K562 (cell line): ENCODE measurements around the gene S100A3. TPM values are rescaled to one million over a fixed set of nuclear protein-coding genes. Genes with fewer than 3 reads are reported as not detected.

Source experiments
- ATAC-seq: fragments of 200-7000 bp; cut with Tn5 transposase; 3 replicates; pipeline ENCODE4 v1.9.1; 2020; ENCODE audit warnings: moderate library complexity
- BruUV-seq: library from RNA; stranded (reverse); fragments of 400-500 nt; replicated peaks from 2 replicates; lab custom pipeline; 2021; lab: Mats Ljungman, UMichigan
- CTCF ChIA-PET: fragments of 300-600 bp; formaldehyde crosslinking; extraction: SDS; loops from one replicate; lab custom pipeline; 2021; ENCODE audit warnings: low intra/inter-chr PET ratio; lab: Yijun Ruan, JAX
- POLR2A ChIA-PET: fragments of 300-600, 350-650 bp; sonication (Branson Sonifier 250); formaldehyde crosslinking; extraction: SDS; loops from one replicate; lab custom pipeline; 2021; ENCODE audit warnings: antibody characterized with exemption, inconsistent platforms; lab: Yijun Ruan, JAX
- DNase-seq, 4 experiments: peaks; one replicate each; pipeline versions ENCODE4 v3.0.0 to v3.0.0-alpha.2; 2011 to 2018; ENCODE audit warnings: low spot score in 3 of 4, mixed read lengths in 3 of 4; ENCODE audit errors: extremely low read depth in 1 of 4
- FAIRE-seq: peaks from 2 replicates; lab custom pipeline; 2011; peaks lifted over from hg19 to GRCh38; lab: Jason Lieb, UNC
- H2AFZ ChIP-seq: 2 replicates; pipeline ENCODE4 v1.6.0; 2011; ENCODE audit warnings: low read depth, low read length, control low read depth, inconsistent platforms
- H3K27ac ChIP-seq: fragments of 200-600 bp; 3 replicates; pipeline ENCODE4 v1.8.0; 2011; ENCODE audit warnings: low read depth, mild to moderate bottlenecking, control low read depth, inconsistent platforms, low read length, moderate library complexity, mixed read lengths; ENCODE audit errors: extremely low read depth
- H3K27me3 ChIP-seq, 2 experiments: fragments of 300-600 bp in 1 of 2; 2 replicates in 1 of 2; 3 replicates in 1 of 2; pipeline versions ENCODE4 v1.6.0 to v1.8.0; 2011; ENCODE audit warnings: inconsistent platforms in 2 of 2, low read length in 2 of 2, mild to moderate bottlenecking in 1 of 2, mixed read lengths in 1 of 2, moderate library complexity in 1 of 2; ENCODE audit not compliant: control insufficient read depth in 2 of 2, insufficient read depth in 2 of 2
- H3K36me3 ChIP-seq: fragments of 300-600 bp; 3 replicates; pipeline ENCODE4 v1.8.0; 2011; ENCODE audit warnings: mild to moderate bottlenecking, low read length, inconsistent platforms; ENCODE audit not compliant: control insufficient read depth, insufficient read depth
- H3K4me1 ChIP-seq, 2 experiments: fragments of 200-600 bp in 1 of 2; replicated peaks in 1 of 2; 2 replicates in 1 of 2; 3 replicates in 1 of 2; pipeline versions ENCODE4 v1.5.1 to v1.8.0; 2011; ENCODE audit warnings: inconsistent platforms in 2 of 2, low read length in 2 of 2, mild to moderate bottlenecking in 1 of 2, mixed read lengths in 1 of 2, moderate library complexity in 1 of 2; ENCODE audit not compliant: control insufficient read depth in 2 of 2, insufficient read depth in 2 of 2
- H3K4me2 ChIP-seq: 2 replicates; pipeline ENCODE4 v1.6.1; 2011; ENCODE audit warnings: low read length, control low read depth, inconsistent platforms, mixed read lengths; ENCODE audit not compliant: insufficient read depth
- H3K4me3 ChIP-seq: fragments of 200-600 bp; sonication (generic), shearing (Covaris generic); 2 replicates; pipeline ENCODE4 v1.5.1; 2016; ENCODE audit warnings: control low read depth, inconsistent platforms
- H3K79me2 ChIP-seq: fragments of 200-600 bp; 3 replicates; pipeline ENCODE4 v1.8.0; 2011; ENCODE audit warnings: low read length, inconsistent platforms; ENCODE audit not compliant: control insufficient read depth, insufficient read depth
- H3K9ac ChIP-seq, 2 experiments: 2 replicates each; pipeline versions ENCODE4 v1.6.0 to v1.6.1; 2011; ENCODE audit warnings: low read depth in 2 of 2, low read length in 2 of 2, control low read depth in 1 of 2, inconsistent platforms in 1 of 2, mild to moderate bottlenecking in 1 of 2, mixed read lengths in 1 of 2; ENCODE audit not compliant: insufficient read depth in 1 of 2
- H3K9me1 ChIP-seq: one replicate; pipeline ENCODE4 v1.6.0; 2011; ENCODE audit warnings: inconsistent platforms, mild to moderate bottlenecking, low read length, moderate library complexity; ENCODE audit not compliant: control insufficient read depth, insufficient read depth
- H3K9me3 ChIP-seq: replicated peaks from 2 replicates; pipeline ENCODE4 v1.5.1; 2011; ENCODE audit warnings: low read depth, low read length, inconsistent platforms; ENCODE audit not compliant: control insufficient read depth, insufficient read depth
- H4K20me1 ChIP-seq: replicated peaks from 2 replicates; pipeline ENCODE4 v1.6.1; 2011; ENCODE audit warnings: low read length, inconsistent platforms, mixed read lengths; ENCODE audit not compliant: control insufficient read depth, insufficient read depth
- BRCA1 ChIP-seq, 2 experiments: fragments of 450-650 bp in 1 of 2; sonication (generic) in 1 of 2; formaldehyde crosslinking in 1 of 2; IDR thresholded peaks; 2 replicates each; pipeline versions ENCODE4 v1.5.0 to v1.6.1; 2017 to 2020; ENCODE audit warnings: mild to moderate bottlenecking in 1 of 2, missing genetic modification reagents in 1 of 2
- GTF2A2 ChIP-seq: IDR thresholded peaks from 2 replicates; pipeline ENCODE4 v1.6.1; 2016; ENCODE audit warnings: mild to moderate bottlenecking, missing genetic modification characterization, missing compliant biosample characterization
- JUN ChIP-seq, 2 experiments: sonication (generic) in 1 of 2; formaldehyde crosslinking in 1 of 2; IDR thresholded peaks; 2 replicates each; pipeline versions ENCODE4 v1.6.1 to v1.8.0; 2012 to 2022; ENCODE audit warnings: borderline replicate concordance in 2 of 2, mild to moderate bottlenecking in 2 of 2, improper control_type of control experiment in 1 of 2, low read depth in 1 of 2, low read length in 1 of 2, missing genetic modification reagents in 1 of 2
- POLR2B ChIP-seq: fragments of 450-650 bp; IDR thresholded peaks from 2 replicates; pipeline ENCODE4 v1.6.1; 2018; ENCODE audit warnings: low read depth; ENCODE audit not compliant: partially characterized antibody
- SIN3B ChIP-seq: fragments of 450-650 bp; IDR thresholded peaks from 2 replicates; pipeline ENCODE4 v1.6.1; 2017; ENCODE audit warnings: low read depth, mild to moderate bottlenecking, moderate library complexity
- SMAD2 ChIP-seq: fragments of 150-350 bp; IDR thresholded peaks from 2 replicates; pipeline ENCODE4 v1.6.1; 2014; ENCODE audit warnings: low read depth, mild to moderate bottlenecking, low read length
- SRSF1 ChIP-seq: fragments of 200-400 bp; formaldehyde crosslinking; IDR thresholded peaks from 2 replicates; pipeline ENCODE4 v1.6.1; 2017; ENCODE audit warnings: mild to moderate bottlenecking, low read depth, low read length, moderate library complexity
- WGBS: fragments of 100-300 bp; shearing (Covaris generic); methylation state at CpG from one replicate; pipeline ENCODE4 v1.1.6; 2016; ENCODE audit warnings: low coverage, mixed read lengths; ENCODE audit not compliant: insufficient coverage; ENCODE audit errors: missing lambda C conversion rate; 5-methylcytosine and 5-hydroxymethylcytosine counted together
- in situ Hi-C: fragments of 300-500 bp; cut with MboI; formaldehyde crosslinking; loops from 4 replicates; pipeline ENCODE4 v1.15.0; 2018; ENCODE audit warnings: inconsistent platforms, mixed read lengths
- intact Hi-C: fragments of 100-400 bp; cut with micrococcal nuclease; formaldehyde crosslinking; loops from 2 replicates; pipeline ENCODE4 v1.14.2; 2022
- polyA plus RNA-seq, 8 experiments: library from polyadenylated mRNA; depleted of rRNA in 4 of 8; stranded (reverse) in 5 of 8; unstranded in 3 of 8; fragments of >200 nt; fragmentation: Nextera tagmentation in 2 of 8; fragmentation: Illumina TruSeq in 1 of 8; extraction: Ambion mirVana in 2 of 8; extraction: Trizol in 1 of 8; gene quantifications; 2 replicates each; pipeline versions ENCODE4 v1.2.1 to v1.2.3, GENCODE V29; 2011 to 2014; ENCODE audit warnings: inconsistent platforms in 1 of 8, missing spikeins in 1 of 8
- total RNA-seq, 7 experiments: library from RNA; depleted of rRNA in 6 of 7; stranded (reverse); fragments of >200 nt in 6 of 7; fragmentation: Illumina TruSeq in 2 of 7; extraction: Trizol in 2 of 7; gene quantifications; 2 replicates each; pipeline versions ENCODE4 v1.2.1 to v1.2.3, GENCODE V29; 2011 to 2021; ENCODE audit warnings: low replicate concordance in 1 of 7
- TF ChIP-seq, protein P1 (sequence below): fragments of 450-650 bp; IDR thresholded peaks from 2 replicates; pipeline ENCODE4 v1.6.1; 2016; ENCODE audit warnings: low read depth

S100A3 gene
- total and polyA plus RNA-seq, 9 of the 15 experiments (the other 6 are each of a cell fraction or from before 2014, with no cell fraction given): 0.08 to 1.7 (median 0.18) TPM; not detected in 4

DNA sequence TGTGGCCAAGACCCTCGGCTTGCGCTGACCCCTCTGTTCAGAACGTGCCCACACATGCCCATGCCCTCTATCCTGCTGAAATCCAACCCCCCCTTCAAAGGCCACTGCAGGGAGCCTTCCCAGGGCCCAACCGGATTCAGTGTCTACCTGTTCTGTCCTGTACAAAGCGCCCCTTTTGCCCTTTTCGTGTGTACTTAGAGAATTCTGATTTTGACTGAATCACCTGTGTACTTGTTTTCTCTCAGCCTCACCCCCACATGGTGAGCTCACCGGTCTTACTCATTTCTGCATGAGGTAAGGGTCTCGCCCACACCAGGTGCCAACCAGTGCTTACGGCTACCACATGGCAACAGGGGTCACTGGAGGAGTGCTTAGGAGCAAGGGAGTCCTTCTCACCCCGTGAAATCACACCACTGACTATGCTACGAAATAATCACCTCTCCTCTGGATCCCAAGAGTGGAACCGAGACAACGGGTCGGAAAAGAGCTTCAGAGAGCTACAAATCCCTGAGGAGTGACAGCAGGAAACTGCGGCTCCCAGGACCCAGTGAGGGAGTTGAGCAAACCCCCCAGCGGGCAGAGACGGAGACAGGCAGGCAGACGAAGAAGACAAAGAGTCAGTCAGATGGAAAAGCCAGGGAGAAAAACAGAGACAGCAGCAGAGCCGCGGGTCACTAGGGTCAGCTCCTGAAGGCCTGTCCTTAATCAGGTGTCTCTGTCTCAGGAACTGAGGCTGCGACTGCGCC is 18.7 kb upstream of the S100A3 start (continued):
- TF ChIP-seq JUN (IDR thresholded peaks at IDR 0.05; ENCODE audit: borderline replicate concordance, low read depth, low read length) (0 out of 2 replicates have a peak, but pooled peaks have one; percentile 23), JUN (CRISPR knock-in tag; IDR thresholded peaks at IDR 0.05; ENCODE audit: borderline replicate concordance) (no peak), BRCA1 (IDR thresholded peaks at IDR 0.05) (no peak), BRCA1 (CRISPR knock-in tag; IDR thresholded peaks at IDR 0.05) (no peak), SRSF1 (no peak), GTF2A2 (tag) (no peak), POLR2B (no peak), SIN3B (no peak)

DNA sequence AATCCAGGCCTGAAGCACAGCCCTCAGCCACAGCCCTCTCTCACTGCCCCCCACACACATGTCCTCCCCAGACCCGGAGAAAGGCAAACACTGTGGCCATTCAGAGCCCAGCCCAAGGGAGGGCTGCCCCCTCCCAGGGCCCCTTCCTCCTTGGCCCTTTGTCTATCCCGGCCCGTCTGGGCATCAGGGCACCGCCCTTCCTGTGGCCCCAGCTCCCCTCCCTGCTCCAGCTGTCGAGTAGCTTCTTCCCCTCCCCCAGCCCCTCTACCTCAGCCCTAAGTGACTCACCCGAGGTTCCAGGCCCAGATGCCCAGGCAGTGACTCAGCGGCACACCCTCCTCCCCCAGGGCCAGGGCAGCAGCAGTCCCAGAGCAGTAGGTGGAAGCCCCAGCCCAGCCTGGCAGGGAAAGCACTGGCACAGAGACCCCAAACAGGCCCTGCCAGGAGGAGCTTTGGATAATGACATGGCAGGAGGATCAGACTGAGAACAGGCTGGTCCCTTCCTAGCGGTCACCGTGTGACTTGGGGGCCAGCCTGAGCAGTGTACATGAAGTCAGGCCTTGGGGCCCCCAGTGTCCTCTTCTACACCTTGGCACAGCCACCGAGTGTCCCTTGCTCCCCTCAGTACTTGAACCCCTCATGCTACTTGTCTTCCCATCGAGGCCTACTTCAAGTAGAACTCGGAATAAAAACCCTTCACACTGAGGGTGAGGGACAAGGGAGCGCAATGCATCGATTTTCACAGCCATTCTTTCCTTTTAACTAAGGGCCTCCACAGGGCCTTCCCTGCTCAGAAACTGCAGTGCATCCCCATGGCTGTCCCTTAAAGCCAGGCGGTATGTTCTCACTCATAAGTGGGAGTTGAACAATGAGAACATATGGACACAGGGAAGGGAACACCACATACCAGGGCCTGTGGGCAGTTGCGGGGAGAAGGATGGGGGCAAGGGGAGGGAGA is 17.6 kb upstream of the S100A3 start:
- H3K4me1 ChIP-seq: peaks cover 37 to 38% of the 10 kb centered on the region in 2 experiments
- no peak for TF ChIP-seq SMAD2
- TF ChIP-seq, protein P1, sequence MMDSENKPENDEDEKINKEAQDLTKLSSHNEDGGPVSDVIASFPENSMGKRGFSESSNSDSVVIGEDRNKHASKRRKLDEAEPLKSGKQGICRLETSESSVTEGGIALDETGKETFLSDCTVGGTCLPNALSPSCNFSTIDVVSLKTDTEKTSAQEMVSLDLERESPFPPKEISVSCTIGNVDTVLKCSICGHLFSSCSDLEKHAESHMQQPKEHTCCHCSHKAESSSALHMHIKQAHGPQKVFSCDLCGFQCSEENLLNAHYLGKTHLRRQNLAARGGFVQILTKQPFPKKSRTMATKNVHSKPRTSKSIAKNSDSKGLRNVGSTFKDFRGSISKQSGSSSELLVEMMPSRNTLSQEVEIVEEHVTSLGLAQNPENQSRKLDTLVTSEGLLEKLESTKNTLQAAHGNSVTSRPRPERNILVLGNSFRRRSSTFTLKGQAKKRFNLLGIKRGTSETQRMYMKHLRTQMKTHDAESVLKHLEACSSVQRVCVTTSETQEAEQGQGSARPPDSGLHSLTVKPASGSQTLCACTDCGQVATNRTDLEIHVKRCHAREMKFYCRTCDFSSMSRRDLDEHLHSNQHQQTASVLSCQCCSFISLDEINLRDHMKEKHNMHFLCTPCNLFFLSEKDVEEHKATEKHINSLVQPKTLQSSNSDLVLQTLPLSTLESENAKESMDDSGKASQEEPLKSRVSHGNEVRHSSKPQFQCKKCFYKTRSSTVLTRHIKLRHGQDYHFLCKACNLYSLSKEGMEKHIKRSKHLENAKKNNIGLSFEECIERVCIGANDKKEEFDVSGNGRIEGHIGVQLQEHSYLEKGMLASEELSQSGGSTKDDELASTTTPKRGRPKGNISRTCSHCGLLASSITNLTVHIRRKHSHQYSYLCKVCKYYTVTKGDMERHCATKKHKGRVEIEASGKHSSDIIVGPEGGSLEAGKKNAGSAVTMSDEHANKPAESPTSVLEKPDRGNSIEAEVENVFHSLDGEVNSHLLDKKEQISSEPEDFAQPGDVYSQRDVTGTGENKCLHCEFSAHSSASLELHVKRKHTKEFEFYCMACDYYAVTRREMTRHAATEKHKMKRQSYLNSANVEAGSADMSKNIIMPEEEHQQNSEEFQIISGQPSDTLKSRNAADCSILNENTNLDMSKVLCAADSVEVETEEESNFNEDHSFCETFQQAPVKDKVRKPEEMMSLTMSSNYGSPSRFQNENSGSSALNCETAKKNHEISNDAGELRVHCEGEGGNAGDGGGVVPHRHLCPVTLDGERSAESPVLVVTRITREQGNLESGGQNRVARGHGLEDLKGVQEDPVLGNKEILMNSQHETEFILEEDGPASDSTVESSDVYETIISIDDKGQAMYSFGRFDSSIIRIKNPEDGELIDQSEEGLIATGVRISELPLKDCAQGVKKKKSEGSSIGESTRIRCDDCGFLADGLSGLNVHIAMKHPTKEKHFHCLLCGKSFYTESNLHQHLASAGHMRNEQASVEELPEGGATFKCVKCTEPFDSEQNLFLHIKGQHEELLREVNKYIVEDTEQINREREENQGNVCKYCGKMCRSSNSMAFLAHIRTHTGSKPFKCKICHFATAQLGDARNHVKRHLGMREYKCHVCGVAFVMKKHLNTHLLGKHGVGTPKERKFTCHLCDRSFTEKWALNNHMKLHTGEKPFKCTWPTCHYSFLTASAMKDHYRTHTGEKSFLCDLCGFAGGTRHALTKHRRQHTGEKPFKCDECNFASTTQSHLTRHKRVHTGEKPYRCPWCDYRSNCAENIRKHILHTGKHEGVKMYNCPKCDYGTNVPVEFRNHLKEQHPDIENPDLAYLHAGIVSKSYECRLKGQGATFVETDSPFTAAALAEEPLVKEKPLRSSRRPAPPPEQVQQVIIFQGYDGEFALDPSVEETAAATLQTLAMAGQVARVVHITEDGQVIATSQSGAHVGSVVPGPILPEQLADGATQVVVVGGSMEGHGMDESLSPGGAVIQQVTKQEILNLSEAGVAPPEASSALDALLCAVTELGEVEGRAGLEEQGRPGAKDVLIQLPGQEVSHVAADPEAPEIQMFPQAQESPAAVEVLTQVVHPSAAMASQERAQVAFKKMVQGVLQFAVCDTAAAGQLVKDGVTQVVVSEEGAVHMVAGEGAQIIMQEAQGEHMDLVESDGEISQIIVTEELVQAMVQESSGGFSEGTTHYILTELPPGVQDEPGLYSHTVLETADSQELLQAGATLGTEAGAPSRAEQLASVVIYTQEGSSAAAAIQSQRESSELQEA: no peak

More for the DNA sequence above, 17.6 kb upstream of the S100A3 start:
- BruUV-seq: no TSS peak
- ATAC-seq (peak; percentile 89), DNase-seq (peak; percentile 93 to 97 (median 96)), FAIRE-seq (peak; percentile 91)
- H3K9ac ChIP-seq: peak overlapping the region; percentile 60 to 89; a peak in 3 of 4 replicates
- peak overlapping the region; percentile 62 for H3K4me2 ChIP-seq
- CTCF ChIA-PET: interaction anchor here (5.0 kb wide), 1 partner anchor 56 kb away, joined by 58 read pairs; no protein-coding TSS in a partner anchor
- intact Hi-C loops: loop anchor here (5.0 kb wide), 1 partner anchor 181 kb away; no protein-coding TSS in a partner anchor
- H3K9me1 ChIP-seq: peaks cover 9% of the 10 kb centered on the region
- no peaks in the 10 kb centered on the region for H3K79me2 ChIP-seq
- peak overlapping the region; percentile 95 for H3K27ac ChIP-seq
- in situ Hi-C loops: loop anchor here (5.0 to 10.0 kb wide), 2 partner anchors 34 to 52 kb away; no protein-coding TSS in a partner anchor
- no peaks in the 10 kb centered on the region for H3K9me3 ChIP-seq
- H3K27me3 ChIP-seq: no peaks in the 10 kb centered on the region
- H3K4me3 ChIP-seq: no peak overlapping the region
- 36% methylated on average over 15 of the region's 16 CpGs for WGBS
- no peaks in the 10 kb centered on the region for H3K36me3 ChIP-seq
- H4K20me1 ChIP-seq: no peaks in the 10 kb centered on the region
- POLR2A ChIA-PET: interaction anchor here (0.5 to 1.2 kb wide), 4 partner anchors 37 to 1435 kb away, joined by 3 to 6 read pairs (median 4); partner anchors contain the start of gene S100A1
- H2AFZ ChIP-seq: peak overlapping the region; percentile 91
